Dedifferentiated amniotic fluid mesenchymal stem cell (primary cell): Measurements from ENCODE around the gene RANBP1.
"Not testable (repeated sequence)": the region's sequence is repeated elsewhere in the genome, so short reads cannot be mapped to it uniquely, and the experiment has no call there.

ENCODE experiments used
- DNase-seq: peaks from one replicate; pipeline ENCODE4 v3.0.0-alpha.2; 2016; ENCODE audit errors: extremely low spot score

RANBP1 gene

GRCh38 chr22:20115691-20116375, at the start of gene RANBP1:
TSS of gene RANBP1 (plus strand) at chr22:20116104. CDS start at chr22:20116185, 81 bp downstream.
- DNase-seq = no peak

DNA sequence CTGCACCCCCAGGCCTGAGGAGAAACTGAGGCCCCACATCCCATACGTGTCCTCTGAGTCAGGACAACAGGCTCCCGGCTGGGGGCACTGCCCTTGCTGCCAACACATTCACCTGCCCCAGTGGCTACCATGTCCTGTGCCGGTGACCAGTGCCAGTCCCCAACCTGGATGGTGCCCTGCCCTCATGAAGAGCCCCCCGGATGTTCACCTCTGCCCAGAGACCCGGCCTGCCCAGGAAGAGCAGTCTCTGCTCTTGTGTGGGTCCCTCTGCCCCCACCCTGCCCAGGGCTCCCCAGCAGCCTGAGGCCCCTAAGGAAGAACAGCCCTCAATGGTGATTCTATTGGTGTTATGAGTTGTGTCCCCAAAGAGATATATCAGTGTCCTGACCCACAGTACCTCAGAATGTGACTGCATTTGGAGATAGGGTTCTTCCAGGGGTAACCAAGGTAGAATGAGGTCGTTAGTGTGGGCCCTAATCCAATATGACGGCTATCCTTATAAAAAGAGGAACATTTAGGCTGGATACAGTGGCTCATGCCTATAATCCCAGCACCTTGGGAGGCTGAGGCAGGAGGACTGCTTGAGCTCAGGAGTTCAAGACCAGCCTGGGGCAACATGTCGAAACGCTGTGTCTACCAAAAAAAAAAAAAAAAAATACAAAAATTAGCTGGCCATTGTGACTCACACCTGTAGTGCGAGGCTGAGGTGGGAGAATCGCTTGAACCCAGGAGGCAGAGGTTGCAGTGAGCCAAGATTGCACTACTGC, 49.1 kb upstream of the RANBP1 start:
- no peak for DNase-seq

GRCh38 chr22:20067384-20067682, 48.6 kb upstream of the RANBP1 start:
- not testable (repeated sequence) for DNase-seq

- no peak for DNase-seq
Observed at GRCh38 chr22:20068640-20069039, 47.3 kb upstream of the RANBP1 start.

DNA sequence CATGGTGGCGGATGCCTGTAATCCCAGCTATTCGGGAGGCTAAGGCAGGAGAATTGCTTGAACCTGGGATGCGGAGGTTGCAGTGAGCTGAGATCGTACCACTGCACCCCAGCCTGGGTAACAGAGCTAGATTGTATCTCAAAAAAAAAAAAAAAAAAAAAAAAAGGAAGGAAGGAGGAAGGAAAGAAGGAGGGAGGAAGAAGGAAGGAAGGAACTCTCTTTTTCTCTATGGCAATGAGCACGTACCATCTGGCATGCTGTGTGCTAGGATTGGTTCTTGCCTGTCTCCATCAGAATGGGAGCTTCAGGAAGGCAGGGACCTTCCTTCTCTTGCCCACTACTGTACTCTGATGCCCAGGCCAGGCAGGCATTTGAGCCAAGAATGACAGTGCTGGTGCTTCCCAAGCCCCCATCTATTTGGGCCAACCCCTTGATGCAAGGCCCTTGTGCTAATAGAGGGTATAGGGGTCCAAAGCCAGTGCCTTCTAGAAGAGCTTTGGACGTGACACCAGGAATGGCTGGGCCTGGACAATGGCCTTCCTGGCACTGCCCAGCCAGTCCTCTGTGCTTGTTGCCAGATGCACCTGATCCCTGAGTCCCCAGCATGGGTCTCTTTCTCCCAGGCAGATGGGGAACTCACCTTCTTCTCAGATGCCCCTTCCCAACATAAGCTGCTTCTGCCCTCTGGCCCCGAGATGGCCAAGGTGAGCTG, 46.4 kb upstream of the RANBP1 start:
- no peak for DNase-seq

- no peak for DNase-seq
Observed at GRCh38 chr22:20071524-20071972, 44.4 kb upstream of the RANBP1 start.

DNA sequence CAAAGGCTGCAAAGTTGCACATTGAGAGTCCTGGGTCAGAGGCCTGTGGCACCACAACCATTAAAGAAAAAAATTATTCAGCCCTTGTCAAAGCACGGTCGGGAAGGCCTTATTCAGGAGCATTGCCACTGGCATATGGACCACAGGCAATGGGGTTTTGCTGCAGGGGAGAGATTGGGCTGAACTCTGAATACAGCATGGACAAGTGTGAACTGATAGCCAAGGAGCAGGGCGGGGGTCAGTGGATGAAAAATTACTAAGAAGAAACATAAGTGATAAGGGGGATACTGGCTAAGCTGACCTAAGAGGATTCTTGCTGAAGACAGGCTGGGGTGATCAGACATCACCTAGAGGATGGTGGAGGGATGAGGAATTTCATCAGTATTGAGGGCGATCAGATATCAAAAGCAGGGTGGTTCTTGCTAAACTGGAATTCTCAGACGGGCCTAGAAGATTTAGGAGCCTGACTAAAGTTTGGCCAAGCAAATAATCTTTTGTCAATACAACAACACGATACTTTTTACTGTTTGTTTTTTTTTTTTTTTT, 39.2 kb upstream of the RANBP1 start:
- no peak for DNase-seq

- DNase-seq = peak; percentile 78
Observed at GRCh38 chr22:20079745-20080444, 36.0 kb upstream of the RANBP1 start, which contains the start of gene DGCR8. TSS of gene DGCR8 (plus strand) at chr22:20080241. CDS start at chr22:20085964, 5,723 bp downstream.

GRCh38 chr22:20080445-20080775, 35.5 kb upstream of the RANBP1 start:
- peak; percentile 16 for DNase-seq

DNA sequence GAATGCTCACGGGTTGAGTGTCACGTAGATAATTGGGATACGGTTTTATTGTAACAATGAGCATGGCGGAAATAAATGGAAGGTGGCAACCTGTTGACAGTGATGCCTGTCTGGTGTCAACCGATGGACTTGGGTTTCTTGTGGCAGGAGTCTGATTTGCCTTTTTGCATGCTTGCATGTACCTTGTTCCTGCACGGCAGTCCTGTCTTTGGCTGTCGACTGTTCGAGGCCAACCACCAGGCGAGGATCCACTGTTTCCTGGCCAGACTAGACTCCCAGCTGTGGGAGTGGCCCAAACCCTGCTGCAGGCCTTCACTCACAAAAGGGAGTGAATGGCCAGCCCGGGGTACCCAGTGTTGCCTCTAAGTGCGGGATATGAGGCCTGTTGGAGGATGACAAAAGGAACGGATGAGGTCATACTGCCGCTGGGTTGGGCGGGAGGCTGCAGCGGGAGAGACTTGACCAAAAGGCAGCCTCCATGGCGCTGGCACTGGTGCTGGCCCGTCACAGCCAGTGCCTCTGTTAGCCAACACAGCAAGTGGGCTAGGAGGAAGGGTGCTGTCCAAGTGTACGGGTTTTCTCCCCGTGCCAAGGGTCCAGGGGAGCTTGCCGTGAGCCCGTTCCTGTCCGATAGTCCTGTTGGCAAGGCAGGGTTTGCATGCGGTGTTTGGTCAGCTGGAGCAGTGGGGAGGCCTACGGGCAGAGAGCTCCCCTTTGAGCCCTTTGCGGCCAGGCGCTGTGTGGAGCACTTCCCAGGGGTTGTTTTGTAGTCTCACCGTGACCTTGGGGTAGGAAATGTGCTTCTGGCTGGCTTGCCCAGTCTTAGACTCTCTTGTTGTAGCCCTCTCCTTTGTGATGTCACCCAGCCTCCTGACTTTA, 34.9 kb upstream of the RANBP1 start:
- DNase-seq = peak; percentile 41

DNA sequence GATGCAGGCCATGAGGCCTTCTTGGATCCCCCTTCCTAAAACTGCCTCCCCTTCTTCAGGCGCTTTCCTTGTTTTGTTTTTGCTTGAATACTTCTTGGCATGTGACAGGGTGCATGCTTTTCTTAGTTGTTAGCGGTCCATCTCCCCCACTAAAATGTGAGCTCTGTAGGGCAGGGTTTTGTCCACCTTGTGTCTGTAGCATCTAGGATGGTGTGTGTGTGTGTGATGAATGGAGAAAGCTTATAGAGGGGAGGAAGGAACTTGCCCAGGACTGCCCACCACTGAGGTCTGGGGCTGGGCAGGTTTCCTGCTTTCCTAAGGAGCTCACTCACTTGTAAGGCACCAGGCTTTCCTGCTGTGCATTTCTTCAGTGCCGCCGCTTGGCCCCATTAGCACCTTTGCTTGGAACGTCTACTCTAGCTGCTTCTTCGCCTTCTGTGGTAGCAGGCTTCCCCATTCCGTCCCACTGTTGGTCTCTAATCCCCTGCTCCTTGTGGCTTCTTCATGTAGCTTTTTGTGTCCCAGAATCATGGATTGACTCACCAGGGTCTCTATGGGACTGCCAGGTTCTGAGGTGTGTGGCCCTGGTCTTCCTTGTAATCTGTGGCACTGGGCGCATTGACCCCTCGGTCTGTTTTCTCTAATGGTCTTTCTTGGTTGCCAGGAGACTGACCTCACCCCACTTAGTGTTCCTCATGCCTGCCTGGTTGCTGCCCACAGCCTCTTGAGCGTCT, 32.6 kb upstream of the RANBP1 start:
- DNase-seq = no peak

DNA sequence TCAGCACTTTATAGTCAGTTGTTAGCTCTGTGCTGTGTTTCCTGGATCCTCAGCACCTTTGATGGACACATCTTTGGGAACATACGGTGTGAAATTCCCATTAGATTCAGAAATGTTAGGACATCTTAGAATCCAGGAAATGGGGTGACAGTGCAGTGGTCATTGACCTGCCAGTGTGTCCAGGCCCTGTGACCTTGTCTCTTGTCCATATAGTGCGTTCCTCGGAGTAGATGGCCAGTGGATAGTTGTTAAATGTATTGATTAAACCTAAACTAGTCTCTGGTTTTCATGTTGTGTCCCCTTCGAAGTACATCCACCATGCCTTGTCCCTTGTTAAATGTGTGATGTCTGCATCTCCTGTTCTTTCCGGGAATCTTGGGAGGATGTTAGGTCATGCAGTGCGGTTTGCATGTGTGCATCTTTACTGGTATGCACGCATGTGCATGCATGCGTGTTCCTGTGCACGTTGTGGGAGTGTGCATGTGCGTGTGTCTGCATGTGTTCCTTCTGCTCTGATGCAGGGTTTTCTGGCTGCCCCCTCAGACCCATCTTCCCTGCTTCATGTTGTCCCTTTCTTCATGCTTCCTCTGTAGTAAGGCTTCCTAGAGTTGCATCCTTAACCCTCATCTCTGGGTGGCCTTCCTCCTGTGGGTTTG, 31.9 kb upstream of the RANBP1 start:
- DNase-seq = no peak

- DNase-seq = no peak
Observed at GRCh38 chr22:20084547-20085413, 31.1 kb upstream of the RANBP1 start.

DNA sequence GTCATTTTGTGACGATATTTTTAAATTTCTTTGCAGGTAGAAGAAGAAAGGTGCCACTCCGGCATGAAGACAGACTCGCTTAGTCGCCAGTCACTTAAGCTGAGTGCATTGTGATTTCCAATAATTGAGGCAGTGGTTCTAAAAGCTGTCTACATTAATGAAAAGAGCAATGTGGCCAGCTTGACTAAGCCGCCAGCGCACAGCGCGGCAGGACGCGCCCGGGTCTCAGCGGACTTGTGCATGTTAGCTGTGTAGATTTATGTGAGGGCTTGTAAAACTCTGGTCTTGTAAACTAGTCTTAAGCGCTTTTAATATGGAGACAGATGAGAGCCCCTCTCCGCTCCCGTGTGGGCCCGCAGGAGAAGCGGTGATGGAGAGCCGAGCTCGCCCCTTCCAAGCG, 30.3 kb upstream of the RANBP1 start:
- DNase-seq = no peak

DNA sequence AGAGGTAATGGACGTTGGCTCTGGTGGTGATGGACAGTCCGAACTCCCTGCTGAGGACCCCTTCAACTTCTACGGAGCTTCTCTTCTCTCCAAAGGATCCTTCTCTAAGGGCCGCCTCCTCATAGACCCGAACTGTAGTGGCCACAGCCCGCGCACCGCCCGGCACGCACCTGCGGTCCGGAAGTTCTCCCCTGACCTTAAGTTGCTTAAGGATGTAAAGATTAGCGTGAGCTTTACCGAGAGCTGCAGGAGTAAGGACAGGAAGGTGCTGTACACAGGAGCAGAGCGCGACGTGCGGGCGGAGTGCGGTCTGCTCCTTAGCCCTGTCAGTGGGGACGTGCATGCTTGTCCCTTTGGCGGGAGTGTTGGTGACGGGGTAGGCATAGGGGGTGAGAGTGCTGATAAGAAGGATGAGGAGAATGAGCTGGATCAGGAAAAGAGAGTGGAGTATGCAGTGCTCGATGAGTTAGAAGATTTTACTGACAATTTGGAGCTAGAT, 29.8 kb upstream of the RANBP1 start:
- no peak for DNase-seq

GRCh38 chr22:20086763-20087162, 29.1 kb upstream of the RANBP1 start:
- DNase-seq = no peak

DNA sequence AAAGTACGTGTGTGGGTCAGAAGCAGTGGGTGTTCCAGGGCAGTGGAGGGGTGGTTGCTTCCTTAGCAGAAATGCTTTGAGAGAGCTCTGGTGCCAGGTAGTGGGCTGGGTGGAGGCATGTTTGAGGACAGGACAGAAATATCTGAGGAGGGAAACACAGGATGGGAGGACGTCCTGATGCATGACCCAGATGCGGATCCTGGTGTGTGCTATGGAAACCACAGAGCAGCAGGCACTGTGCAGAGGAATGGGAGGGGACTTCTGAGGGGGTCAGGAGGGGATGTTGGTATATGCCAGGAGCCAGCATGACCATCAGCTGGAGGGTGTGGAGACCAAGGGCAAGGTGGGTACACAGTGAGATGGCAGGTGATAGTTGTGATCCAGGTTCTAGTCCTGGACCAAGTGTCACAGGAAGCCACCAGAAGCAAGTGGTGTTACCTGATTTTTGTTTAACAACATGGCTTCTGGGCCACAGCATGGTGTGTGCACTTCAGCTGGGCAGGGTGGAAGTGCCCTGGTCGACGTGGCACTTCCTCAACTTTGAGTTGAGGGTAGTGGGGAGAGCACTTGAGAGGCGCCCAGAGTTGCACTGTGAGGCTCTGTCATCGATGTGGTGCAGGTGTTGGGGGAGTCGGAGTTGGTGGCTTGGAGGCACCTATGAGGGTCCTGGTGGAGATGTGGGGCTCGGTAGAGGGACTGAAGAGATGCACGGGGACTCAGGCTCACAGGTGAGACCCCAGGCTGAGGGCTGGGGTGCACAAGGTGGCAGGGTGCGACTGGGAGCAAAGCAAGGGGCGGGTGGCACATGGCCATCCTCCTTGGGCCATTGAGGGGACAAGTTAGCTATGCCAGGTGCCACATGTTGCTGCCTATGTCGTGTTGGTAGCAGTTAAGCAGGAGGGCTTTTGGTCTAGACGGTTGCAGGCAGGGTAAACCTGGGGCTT, 28.3 kb upstream of the RANBP1 start:
- DNase-seq = no peak
